Measurements from ENCODE around the gene PPIL3.

Gene PPIL3

DNA sequence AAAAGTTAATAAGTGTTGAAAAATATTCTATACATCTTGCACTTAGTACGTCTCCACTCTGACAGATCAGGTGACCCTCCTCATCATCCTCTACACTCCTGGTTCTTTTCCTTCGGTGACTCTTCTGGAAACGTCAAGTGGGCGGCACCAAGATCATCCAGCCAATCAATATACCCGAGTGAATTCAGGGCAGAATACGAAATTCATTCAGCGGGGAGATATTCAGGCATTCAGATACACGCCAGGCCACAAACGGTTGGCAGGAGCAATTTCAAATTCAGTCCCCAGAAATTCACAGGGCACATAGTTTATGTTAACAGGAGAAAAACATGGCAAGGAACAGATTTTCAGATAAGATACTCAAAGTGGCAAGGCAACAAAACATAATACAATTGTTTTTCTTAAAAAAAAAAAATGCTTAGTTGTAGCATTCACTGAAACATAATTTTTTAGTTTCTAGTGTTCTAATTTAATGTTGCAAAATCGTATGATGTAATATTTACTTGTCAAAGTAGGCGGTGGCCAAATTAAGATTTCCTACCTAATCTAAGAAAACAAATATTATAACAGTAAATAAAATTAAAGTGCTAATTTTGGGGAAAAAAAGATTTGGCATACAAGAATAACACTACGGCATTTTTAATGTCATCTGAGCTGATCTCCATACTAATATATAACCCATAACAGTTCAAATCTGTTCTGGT is 28.6 kb downstream of the PPIL3 start:
- no peak for DNase-seq

- no peak for DNase-seq
These were observed 32.1 kb downstream of the PPIL3 start for GRCh38 chr2:200856806-200857205.

DNA sequence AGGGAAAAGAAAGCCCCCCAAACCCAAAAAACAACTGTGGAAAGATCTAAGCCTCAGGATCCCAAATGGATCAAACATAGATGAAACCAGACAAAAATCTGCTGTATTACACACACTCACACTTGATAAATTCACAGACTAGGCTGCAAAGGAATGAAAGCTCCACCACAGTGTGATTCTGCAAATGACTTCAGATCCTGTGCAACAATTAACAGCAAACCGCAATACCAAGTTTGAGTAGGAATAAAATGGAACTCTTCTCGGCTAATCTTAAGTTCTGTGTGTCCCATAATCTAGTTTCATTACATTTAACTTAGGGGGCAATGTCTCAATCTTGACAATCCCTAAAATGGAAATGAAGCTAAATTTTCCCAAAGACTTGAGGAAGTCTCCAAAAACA is 36.3 kb downstream of the PPIL3 start:
- DNase-seq: no peak

GRCh38 chr2:200851398-200852248 is 37.3 kb downstream of the PPIL3 start:
- no peak for DNase-seq

DNA sequence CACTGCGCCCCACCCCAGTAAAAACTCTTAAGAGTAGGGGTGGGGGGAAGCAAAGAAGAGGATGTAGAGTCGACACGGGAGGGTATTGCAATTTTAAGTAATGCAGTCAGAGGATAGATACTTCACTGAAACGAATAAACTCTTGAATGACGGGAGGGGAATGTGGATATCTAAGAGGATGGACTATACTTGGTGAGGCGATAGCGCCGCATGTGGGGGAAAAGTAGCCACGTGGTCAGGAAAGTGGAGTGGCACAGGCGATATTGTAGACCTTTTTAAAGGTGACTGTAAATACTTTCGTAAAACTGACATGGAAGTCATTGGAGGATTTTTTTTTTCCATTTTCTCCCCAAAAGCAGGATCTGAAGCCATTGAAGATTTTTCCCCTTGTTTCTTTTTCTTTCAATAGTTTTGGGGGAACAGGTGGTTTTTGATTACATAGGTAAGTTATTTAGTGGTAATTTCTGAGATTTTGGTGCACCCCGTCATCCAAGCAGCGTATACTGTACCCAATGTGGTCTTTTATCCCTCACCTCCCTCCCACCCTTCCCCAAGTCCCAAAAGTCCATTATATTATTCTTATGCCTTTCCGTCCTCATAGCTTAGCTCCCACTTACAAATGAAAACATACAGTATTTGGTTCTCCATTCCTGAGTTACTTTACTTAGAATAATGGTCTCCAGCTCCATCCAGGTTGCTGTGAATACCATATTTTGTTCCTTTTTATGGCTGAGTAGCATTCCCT is 38.2 kb downstream of the PPIL3 start:
- no peak for DNase-seq

DNA sequence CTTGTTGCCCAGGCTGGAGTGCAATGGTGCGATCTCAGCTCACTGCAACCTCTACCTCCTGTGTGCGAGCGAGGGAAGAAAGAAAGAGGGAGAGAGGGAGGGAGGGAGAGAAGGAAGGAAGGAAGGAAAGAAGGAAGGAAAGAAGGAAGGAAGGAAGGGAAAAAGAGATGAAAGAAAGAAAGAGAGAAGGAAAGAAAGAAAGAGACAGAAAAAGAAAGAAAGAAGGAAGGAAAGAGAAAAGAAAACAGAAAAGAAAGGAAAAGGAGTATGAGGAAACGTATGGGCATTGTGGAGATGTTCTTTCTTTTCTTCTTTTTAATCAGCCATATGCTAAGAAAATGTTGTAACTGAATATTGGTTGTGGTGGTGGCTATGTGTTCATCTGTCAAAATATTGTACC is 40.9 kb downstream of the PPIL3 start:
- no peak for DNase-seq

- DNase-seq: no peak
These were observed 41.6 kb downstream of the PPIL3 start for GRCh38 chr2:200847269-200847668.

- DNase-seq: no peak
These were observed 43.1 kb downstream of the PPIL3 start for GRCh38 chr2:200845669-200846325.

GRCh38 chr2:200845194-200845593 is 43.7 kb downstream of the PPIL3 start:
- no peak for DNase-seq

GRCh38 chr2:200843993-200844948 is 44.6 kb downstream of the PPIL3 start:
- DNase-seq: no peak

DNA sequence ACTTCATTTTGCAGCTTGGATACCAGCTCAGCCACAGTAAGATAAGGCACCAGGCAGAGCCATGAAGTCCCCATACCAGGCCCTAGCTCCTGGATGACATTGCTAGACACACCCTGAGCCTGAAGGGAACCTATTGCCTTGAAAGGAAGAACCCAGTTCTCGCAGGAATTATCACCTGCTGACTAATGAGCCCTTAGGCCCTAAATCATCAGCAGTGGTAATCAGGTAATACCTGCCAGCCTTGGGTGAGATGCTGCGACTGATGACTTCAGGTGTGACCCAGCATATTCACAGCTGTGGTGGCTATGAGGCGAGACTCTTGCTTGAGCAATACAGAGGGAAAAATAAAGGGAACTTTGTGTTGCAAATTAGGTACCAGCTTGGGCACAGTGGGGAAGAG is 49.4 kb downstream of the PPIL3 start:
- no peak for DNase-seq

DNA sequence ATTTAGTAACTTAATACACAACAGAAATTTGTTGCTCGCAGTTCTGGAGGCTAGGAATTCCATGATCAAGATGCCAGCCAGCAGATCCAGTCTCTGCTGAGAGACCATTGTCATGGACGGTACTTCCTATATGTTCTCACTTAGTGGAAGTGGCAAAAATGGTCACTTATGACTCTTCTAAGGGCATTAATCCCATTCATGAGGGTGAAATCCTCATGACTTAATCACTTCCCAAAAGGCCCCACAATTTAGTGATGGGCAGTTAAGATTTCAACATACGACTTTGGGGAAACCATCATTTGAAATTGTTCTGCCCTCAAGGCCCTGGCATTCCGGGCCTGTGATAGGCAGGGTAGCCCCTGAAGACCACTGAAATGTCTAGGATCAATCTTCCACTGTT is 54.2 kb downstream of the PPIL3 start:
- no peak for DNase-seq

- DNase-seq: no peak
These were observed 59.6 kb downstream of the PPIL3 start for GRCh38 chr2:200829258-200829655.

GRCh38 chr2:200828572-200829257 is 60.2 kb downstream of the PPIL3 start:
- DNase-seq: no peak

DNA sequence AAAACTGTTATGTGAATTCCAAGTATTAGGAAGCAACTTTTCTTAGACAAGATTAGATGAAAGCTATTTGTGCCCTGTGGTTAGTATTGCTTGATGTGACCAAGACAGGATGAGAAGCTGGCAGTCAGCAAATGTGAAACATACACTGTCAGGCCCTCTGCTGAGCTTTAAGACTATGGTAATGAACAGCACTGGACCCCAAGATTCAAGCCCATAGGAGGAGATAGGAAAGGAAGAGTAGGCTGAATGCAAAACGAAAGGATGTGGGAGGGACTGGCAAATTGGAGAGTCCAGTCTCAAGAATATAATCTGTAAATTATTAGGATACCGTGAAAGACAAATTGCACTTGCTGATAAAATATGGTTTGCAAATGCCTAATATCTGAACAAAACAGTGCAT is 60.8 kb downstream of the PPIL3 start:
- DNase-seq: no peak

DNA sequence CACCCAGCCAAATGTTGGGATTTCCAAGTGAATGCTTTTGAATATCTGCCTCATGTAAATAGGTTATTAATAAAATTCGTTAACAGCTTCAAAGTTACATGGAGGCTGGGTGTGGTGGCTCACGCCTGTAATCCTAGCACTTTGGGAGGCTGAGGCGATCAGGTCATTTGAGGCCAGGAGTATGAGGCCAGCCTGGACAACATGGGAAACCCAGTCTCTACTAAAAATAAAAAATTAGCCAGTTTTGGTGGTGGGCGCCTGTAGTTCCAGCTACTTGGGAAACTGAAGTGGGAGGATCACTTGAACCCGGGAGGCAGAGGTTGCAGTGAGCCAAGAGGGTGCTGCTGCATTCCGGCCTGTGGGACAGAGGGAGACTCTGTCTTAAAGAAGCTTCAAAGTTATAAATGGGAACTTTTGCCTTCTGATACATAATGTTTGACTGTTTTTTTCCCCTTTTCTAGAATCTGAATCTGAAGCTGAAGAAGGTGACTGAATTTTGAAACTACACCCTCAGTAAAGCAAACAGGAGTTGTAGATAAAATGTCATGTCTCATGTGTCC is 67.1 kb downstream of the PPIL3 start:
- no peak for DNase-seq

Data from 8988T (cell line).